DND-41 (cell line): ENCODE results near the gene UBA52.

ENCODE experiments used
- ATAC-seq: fragments of 200-7000 bp; cut with Tn5 transposase; 3 replicates; pipeline ENCODE4 v1.9.1; 2021; ENCODE audit warnings: low read depth; ENCODE audit not compliant: insufficient read depth
- DNase-seq: peaks from one replicate; pipeline ENCODE4 v3.0.0-alpha.2; 2020
- H2AFZ ChIP-seq: 2 replicates; pipeline ENCODE4 v1.6.0; 2012; ENCODE audit warnings: low read depth, low read length
- H3K27ac ChIP-seq: 2 replicates; pipeline ENCODE4 v1.5.1; 2012; ENCODE audit warnings: low read length, inconsistent platforms
- H3K27me3 ChIP-seq: fragments of 200-600 bp; sonication (generic); 2 replicates; pipeline ENCODE4 v1.6.0; 2012; ENCODE audit warnings: low read length, mild to moderate bottlenecking, inconsistent platforms; ENCODE audit not compliant: insufficient read depth, poor library complexity
- H3K36me3 ChIP-seq: 2 replicates; pipeline ENCODE4 v1.5.1; 2012; ENCODE audit warnings: low read length, inconsistent platforms; ENCODE audit not compliant: insufficient read depth
- H3K4me1 ChIP-seq: 2 replicates; pipeline ENCODE4 v1.5.1; 2012; ENCODE audit warnings: mild to moderate bottlenecking, low read length; ENCODE audit not compliant: insufficient read depth
- H3K4me2 ChIP-seq: 2 replicates; pipeline ENCODE4 v1.6.0; 2012; ENCODE audit warnings: mild to moderate bottlenecking, moderate library complexity, low read length, inconsistent platforms; ENCODE audit not compliant: insufficient read depth
- H3K4me3 ChIP-seq, 2 experiments: fragments of 200-600 bp in 1 of 2; shearing (Covaris generic) in 1 of 2; 2 replicates each; pipeline ENCODE4 v1.5.1; 2012 to 2016; ENCODE audit warnings: inconsistent platforms in 2 of 2, low read length in 2 of 2, mild to moderate bottlenecking in 2 of 2, low read depth in 1 of 2, moderate library complexity in 1 of 2
- H3K79me2 ChIP-seq: 2 replicates; pipeline ENCODE4 v1.6.0; 2012; ENCODE audit warnings: low read length, inconsistent platforms; ENCODE audit not compliant: insufficient read depth
- H3K9ac ChIP-seq: 2 replicates; pipeline ENCODE4 v1.6.0; 2012; ENCODE audit warnings: low read depth, mild to moderate bottlenecking, inconsistent platforms, low read length, moderate library complexity
- H3K9me3 ChIP-seq: 2 replicates; pipeline ENCODE4 v1.5.1; 2012; ENCODE audit warnings: low read length, moderate library complexity, mild to moderate bottlenecking, inconsistent platforms; ENCODE audit not compliant: insufficient read depth, severe bottlenecking
- H4K20me1 ChIP-seq: 2 replicates; pipeline ENCODE4 v1.6.0; 2012; ENCODE audit warnings: low read length; ENCODE audit not compliant: insufficient read depth
- CTCF ChIP-seq: IDR thresholded peaks from 2 replicates; pipeline ENCODE4 v1.5.1; 2012; ENCODE audit warnings: borderline replicate concordance, low read length, moderate library complexity, mild to moderate bottlenecking; ENCODE audit not compliant: poor library complexity, severe bottlenecking; ENCODE audit errors: extremely low read depth
- EZH2 ChIP-seq: IDR thresholded peaks from 3 replicates; pipeline ENCODE4 v1.6.1; 2012; ENCODE audit warnings: borderline replicate concordance, low read depth, mild to moderate bottlenecking, moderate library complexity, low read length, inconsistent platforms; ENCODE audit not compliant: severe bottlenecking

Gene UBA52

GRCh38 chr19:18620902-18621301 lies 49.2 kb downstream of the UBA52 start:
- H3K4me2 ChIP-seq = no peak overlapping the region
- H3K36me3 ChIP-seq = no peaks in the 10 kb centered on the region
- no peak overlapping the region for H3K27ac ChIP-seq
- DNase-seq (no peak), ATAC-seq (no peak)
- no peaks in the 10 kb centered on the region for H3K79me2 ChIP-seq
- no peaks in the 10 kb centered on the region for H3K4me1 ChIP-seq
- H2AFZ ChIP-seq = no peak overlapping the region
- no peaks in the 10 kb centered on the region for H3K27me3 ChIP-seq
- no peak overlapping the region for H3K4me3 ChIP-seq
- H3K9ac ChIP-seq = no peak overlapping the region
- TF ChIP-seq EZH2 (no peak), CTCF (no peak)
- no peaks in the 10 kb centered on the region for H3K9me3 ChIP-seq
- H4K20me1 ChIP-seq = no peaks in the 10 kb centered on the region

GRCh38 chr19:18626906-18627305 lies 55.2 kb downstream of the UBA52 start:
- Histone ChIP-seq H3K79me2 (no peaks in the 10 kb centered on the region), H3K27ac (no peak overlapping the region), H3K4me1 (no peaks in the 10 kb centered on the region), H3K36me3 (no peaks in the 10 kb centered on the region), H3K4me3 (no peak overlapping the region), H2AFZ (no peak overlapping the region), H4K20me1 (no peaks in the 10 kb centered on the region), H3K4me2 (no peak overlapping the region), H3K9me3 (no peaks in the 10 kb centered on the region), H3K9ac (no peak overlapping the region), H3K27me3 (no peaks in the 10 kb centered on the region)
- DNase-seq (no peak), ATAC-seq (no peak)
- no peak for TF ChIP-seq CTCF
- TF ChIP-seq EZH2 = no peak
